A549 (cell line): ENCODE data around the gene TSPAN18. TPM values are rescaled to one million over a fixed set of nuclear protein-coding genes. Genes with fewer than 3 reads are reported as not detected.
A peak's percentile ranks its signal among the peaks of the same experiment; 100 is the strongest.

Source experiments
- ATAC-seq, 2 experiments: fragments of 200-7000 bp in 1 of 2; fragments of >200 bp in 1 of 2; cut with Nextera tagmentation in 1 of 2; cut with Tn5 transposase in 1 of 2; 3 replicates each; pipeline versions ENCODE4 v1.8.0 to v1.9.1; 2018 to 2020; ENCODE audit warnings: mild to moderate bottlenecking in 1 of 2, moderate library complexity in 1 of 2
- CTCF ChIA-PET: fragments of 300-600 bp; sonication (Branson Sonifier 250); formaldehyde crosslinking; extraction: SDS; loops from one replicate; lab custom pipeline; 2021; ENCODE audit warnings: antibody characterized with exemption, inconsistent platforms; lab: Yijun Ruan, JAX
- POLR2A ChIA-PET: fragments of 350-600 bp; formaldehyde crosslinking; extraction: SDS; loops from one replicate; lab custom pipeline; 2021; ENCODE audit warnings: antibody characterized with exemption, inconsistent platforms; lab: Yijun Ruan, JAX
- DNase-seq, 2 experiments: peaks; one replicate each; pipeline versions ENCODE4 v3.0.0 to v3.0.0-alpha.2; 2011 to 2016; ENCODE audit warnings: low read depth in 1 of 2, low spot score in 1 of 2
- FAIRE-seq: peaks from 2 replicates; lab custom pipeline; 2011; peaks lifted over from hg19 to GRCh38; lab: Jason Lieb, UNC
- H3K27ac ChIP-seq, 2 experiments: fragments of >200 bp; sonication (Bioruptor Twin); formaldehyde crosslinking; 3 replicates each; pipeline ENCODE4 v1.5.1; 2016 to 2017
- H3K4me1 ChIP-seq: fragments of >200 bp; sonication (Bioruptor Twin); formaldehyde crosslinking; 3 replicates; pipeline ENCODE4 v1.6.1; 2016
- H3K4me2 ChIP-seq: fragments of >200 bp; sonication (Bioruptor Twin); formaldehyde crosslinking; 3 replicates; pipeline ENCODE4 v1.6.1; 2016
- H3K4me3 ChIP-seq: fragments of >200 bp; sonication (Bioruptor Twin); formaldehyde crosslinking; 3 replicates; pipeline ENCODE4 v1.5.1; 2016
- H3K9me3 ChIP-seq: fragments of >200 bp; sonication (Bioruptor Twin); formaldehyde crosslinking; 3 replicates; pipeline ENCODE4 v1.6.1; 2016
- BHLHE40 ChIP-seq: IDR thresholded peaks from 2 replicates; pipeline ENCODE4 v1.6.1; 2012; ENCODE audit warnings: low read depth, low read length, inconsistent platforms
- ELK1 ChIP-seq: fragments of 150-350 bp; IDR thresholded peaks from 2 replicates; pipeline ENCODE4 v1.6.1; 2014; ENCODE audit warnings: low read depth, mild to moderate bottlenecking, low read length
- EP300 ChIP-seq, 2 experiments: fragments of >200 bp; sonication (Bioruptor Twin); formaldehyde crosslinking; IDR thresholded peaks; 2 replicates in 1 of 2; 3 replicates in 1 of 2; pipeline ENCODE4 v1.6.1; 2016 to 2017
- HEYL ChIP-seq: fragments of 250-450 bp; sonication (Bioruptor Pico); IDR thresholded peaks from 2 replicates; pipeline ENCODE4 v1.8.0; 2021; ENCODE audit warnings: mild to moderate bottlenecking, moderate library complexity
- HOXB13 ChIP-seq: fragments of 250-450 bp; sonication (Bioruptor Pico); IDR thresholded peaks from 2 replicates; pipeline ENCODE4 v1.5.0; 2020; ENCODE audit warnings: low read depth, mild to moderate bottlenecking, moderate library complexity
- MAX ChIP-seq: IDR thresholded peaks from 2 replicates; pipeline ENCODE4 v1.6.1; 2012
- MYC ChIP-seq: IDR thresholded peaks from 2 replicates; pipeline ENCODE4 v1.6.1; 2012; ENCODE audit warnings: mild to moderate bottlenecking, inconsistent platforms, low read length, improper control_type of control experiment, borderline replicate concordance
- NFE2L2 ChIP-seq: fragments of 150-350 bp; conservative IDR thresholded peaks from 2 replicates; pipeline ENCODE4 v1.6.1; 2014; ENCODE audit warnings: low read length
- POLR2AphosphoS2 ChIP-seq: conservative IDR thresholded peaks from 2 replicates; pipeline ENCODE4 v1.6.1; 2012; ENCODE audit warnings: low read length, improper control_type of control experiment, inconsistent platforms
- RAD21 ChIP-seq, 2 experiments: fragments of >200 bp in 1 of 2; sonication (Bioruptor Twin) in 1 of 2; formaldehyde crosslinking in 1 of 2; IDR thresholded peaks in 1 of 2; conservative IDR thresholded peaks in 1 of 2; 2 replicates in 1 of 2; 3 replicates in 1 of 2; pipeline ENCODE4 v1.6.1; 2012 to 2018; ENCODE audit warnings: inconsistent platforms in 1 of 2
- SMC3 ChIP-seq: fragments of >200 bp; sonication (Bioruptor Twin); formaldehyde crosslinking; IDR thresholded peaks from 3 replicates; pipeline ENCODE4 v1.6.1; 2018; ENCODE audit warnings: inconsistent platforms
- TFCP2L1 ChIP-seq: fragments of 250-450 bp; sonication (Bioruptor Pico); IDR thresholded peaks from 2 replicates; pipeline ENCODE4 v1.5.0; 2021; ENCODE audit warnings: mild to moderate bottlenecking
- ZFP36 ChIP-seq: fragments of 450-650 bp; IDR thresholded peaks from 2 replicates; pipeline ENCODE4 v1.6.1; 2014; ENCODE audit warnings: borderline replicate concordance; ENCODE audit not compliant: partially characterized antibody
- WGBS: methylation state at CpG from one replicate; pipeline ENCODE4 v1.1.6; 2017; ENCODE audit errors: missing lambda C conversion rate; 5-methylcytosine and 5-hydroxymethylcytosine counted together
- polyA plus RNA-seq, 4 experiments: library from polyadenylated mRNA; depleted of rRNA in 3 of 4; stranded (reverse); fragments of >200 nt; fragmentation: RNase III in 1 of 4; extraction: RNeasy Plus Mini Kit Qiagen cat#74134 plus additional on column Dnase treatment in 1 of 4; gene quantifications; 2 replicates in 3 of 4; 3 replicates in 1 of 4; pipeline ENCODE4 v1.2.3, GENCODE V29; 2011 to 2017
- TF ChIP-seq, protein P1 (sequence below): fragments of 450-650 bp; IDR thresholded peaks from 2 replicates; pipeline ENCODE4 v1.6.1; 2014; ENCODE audit warnings: antibody characterized with exemption

Gene TSPAN18
- polyA plus RNA-seq, 2 of the 4 experiments (the other 2 are of a cell fraction): 0.81 to 4.5 TPM

DNA sequence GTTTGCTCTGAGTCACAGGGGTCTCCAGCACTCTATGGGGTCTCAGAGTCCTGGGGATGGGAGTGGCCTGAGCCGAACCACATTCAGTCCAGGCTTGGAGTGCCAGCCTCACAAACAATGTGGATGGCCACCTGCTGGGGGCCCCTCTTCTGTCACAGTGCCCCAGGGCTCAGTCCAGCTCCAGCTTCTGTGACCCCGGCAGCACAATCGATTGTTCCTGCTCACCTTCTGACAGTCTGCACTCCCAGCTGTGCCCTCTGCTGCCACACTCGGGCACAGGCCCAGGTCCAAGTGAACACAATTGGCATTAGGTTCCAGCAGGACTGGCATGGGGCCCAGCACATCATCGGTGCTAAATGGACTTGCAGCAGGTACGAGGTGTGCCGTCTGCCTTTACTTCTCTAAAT, 139.1 kb downstream of the TSPAN18 start:
- no peak overlapping the region for H3K4me3 ChIP-seq
- TF ChIP-seq ELK1 (no peak), MYC (no peak), HOXB13 (no peak), POLR2AphosphoS2 (no peak), BHLHE40 (no peak), MAX (no peak), TFCP2L1 (CRISPR knock-in tag) (no peak)
- CTCF ChIA-PET: interaction anchor here (1.1 to 1.4 kb wide), 2 partner anchors 29 to 91 kb away, joined by 5 to 6 read pairs; no protein-coding TSS in a partner anchor
- DNase-seq (no peak), FAIRE-seq (no peak), ATAC-seq (no peak)
- no peaks in the 10 kb centered on the region for H3K9me3 ChIP-seq
- WGBS: 45% methylated on average over 6 of the region's 7 CpGs
- H3K27ac ChIP-seq: peak overlapping the region; percentile 29 to 76; a peak in 5 of 6 replicates
- peak overlapping the region; percentile 15; the same call in 1 of the 3 replicates for H3K4me2 ChIP-seq
- H3K4me1 ChIP-seq: peaks cover 39% of the 10 kb centered on the region
- POLR2A ChIA-PET: no interaction called here

GRCh38 chr11:44866286-44866685, 139.5 kb downstream of the TSPAN18 start:
- Histone ChIP-seq H3K4me3 (no peak overlapping the region), H3K4me2 (0 out of 3 replicates have a peak overlapping the region, but pooled peaks have one; percentile 15), H3K27ac (peak overlapping the region in 1 of 2 experiments; percentile 76; a peak in 3 of 6 replicates), H3K9me3 (no peaks in the 10 kb centered on the region), H3K4me1 (peaks cover 34% of the 10 kb centered on the region)
- FAIRE-seq (no peak), DNase-seq (no peak), ATAC-seq (no peak)
- CTCF ChIA-PET: interaction anchor here (1.4 kb wide), 1 partner anchor 29 kb away, joined by 5 read pairs; no protein-coding TSS in a partner anchor
- POLR2A ChIA-PET: no interaction called here
- WGBS: 65% methylated on average over 6 of the region's 6 CpGs
- TF ChIP-seq, protein P1, sequence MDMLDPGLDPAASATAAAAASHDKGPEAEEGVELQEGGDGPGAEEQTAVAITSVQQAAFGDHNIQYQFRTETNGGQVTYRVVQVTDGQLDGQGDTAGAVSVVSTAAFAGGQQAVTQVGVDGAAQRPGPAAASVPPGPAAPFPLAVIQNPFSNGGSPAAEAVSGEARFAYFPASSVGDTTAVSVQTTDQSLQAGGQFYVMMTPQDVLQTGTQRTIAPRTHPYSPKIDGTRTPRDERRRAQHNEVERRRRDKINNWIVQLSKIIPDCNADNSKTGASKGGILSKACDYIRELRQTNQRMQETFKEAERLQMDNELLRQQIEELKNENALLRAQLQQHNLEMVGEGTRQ: no peak
- TF ChIP-seq MAX: no peak
- TF ChIP-seq HEYL (CRISPR knock-in tag): no peak
- TF ChIP-seq NFE2L2: no peak
- TF ChIP-seq MYC: no peak

- ChIA-PET POLR2A (no interaction called here), CTCF (interaction anchor here (0.5 to 1.8 kb wide), 5 partner anchors 9 to 516 kb away, joined by 3 to 7 read pairs (median 4); no protein-coding TSS in a partner anchor)
- Histone ChIP-seq H3K9me3 (no peaks in the 10 kb centered on the region), H3K4me1 (peaks cover 17% of the 10 kb centered on the region), H3K4me3 (no peak overlapping the region), H3K4me2 (no peak overlapping the region), H3K27ac (0 out of 6 replicates have a peak overlapping the region, but pooled peaks of 1 of the 2 experiments have one; percentile 9)
- ATAC-seq: no peak
- 86% methylated on average over 6 of the region's 6 CpGs for WGBS
- no peak for TF ChIP-seq EP300 (IDR thresholded peaks at IDR 0.05)
- no peak for TF ChIP-seq SMC3
- no peak for FAIRE-seq
- DNase-seq: no peak
Observed at GRCh38 chr11:44868021-44868420, 141.3 kb downstream of the TSPAN18 start.

DNA sequence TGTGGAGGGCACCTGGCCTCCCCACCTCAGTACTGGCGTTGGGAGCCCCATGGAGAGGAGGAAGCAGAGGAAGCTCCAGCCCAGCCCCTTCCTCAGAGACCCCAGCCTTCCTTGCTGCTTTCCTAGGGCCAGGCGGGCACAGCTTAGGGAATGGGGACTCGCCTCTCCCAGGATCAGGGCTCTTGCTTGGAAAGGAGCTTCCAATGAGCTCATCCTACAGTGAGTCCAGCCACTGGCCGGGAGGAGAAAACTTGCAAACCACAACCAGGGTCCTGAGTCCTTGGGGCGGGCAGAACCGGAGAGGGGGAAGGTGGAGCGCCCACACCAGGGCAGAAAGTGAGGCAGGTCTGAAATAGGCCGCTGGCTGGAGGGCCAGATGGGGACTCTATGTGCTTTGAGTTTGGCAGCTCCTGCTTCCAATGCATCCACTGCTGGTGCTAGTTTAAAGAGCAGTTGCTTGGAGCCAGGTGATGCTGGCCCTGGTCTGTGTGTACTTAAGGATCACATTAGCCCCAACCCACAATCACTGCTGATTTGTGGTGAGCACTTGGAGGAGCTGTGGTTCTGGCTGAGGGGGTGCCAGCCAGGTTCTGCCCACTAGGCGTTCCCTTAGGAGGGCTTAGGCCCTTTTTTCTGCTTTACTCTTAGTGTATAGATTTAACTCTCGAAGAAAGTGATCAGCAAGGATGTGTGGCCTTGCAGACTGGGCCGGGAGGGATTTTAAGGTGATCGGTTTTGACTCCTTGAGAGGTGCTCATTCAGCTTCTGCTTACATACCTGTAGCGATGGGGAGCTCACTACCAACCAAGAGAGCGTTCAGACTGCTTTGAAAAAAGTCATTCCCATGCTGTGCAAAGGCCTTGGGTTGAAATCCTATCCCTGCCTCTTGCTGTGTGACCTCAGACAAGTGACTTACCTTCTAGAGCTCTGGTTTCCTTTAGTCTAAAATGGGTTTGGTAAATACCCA, 142.0 kb downstream of the TSPAN18 start:
- Histone ChIP-seq H3K4me2 (no peak overlapping the region), H3K9me3 (no peaks in the 10 kb centered on the region), H3K27ac (peak overlapping the region in 1 of 2 experiments; percentile 9; a peak in 1 of 6 replicates), H3K4me3 (no peak overlapping the region), H3K4me1 (peaks cover 13% of the 10 kb centered on the region)
- ChIA-PET CTCF (interaction anchor here (0.5 to 1.9 kb wide), 10 partner anchors 10 to 517 kb away, joined by 3 to 10 read pairs (median 4); no protein-coding TSS in a partner anchor), POLR2A (no interaction called here)
- FAIRE-seq (no peak), DNase-seq (no peak), ATAC-seq (no peak; a peak in 1 of 6 replicates)
- TF ChIP-seq ZFP36 (peak; percentile 31), RAD21 (conservative IDR thresholded peaks at IDR 0.05 in 1 of 2, IDR thresholded peaks at IDR 0.05 in 1 of 2) (no peak)
- 80% methylated on average over 14 of the region's 14 CpGs for WGBS
